Measurements from ENCODE around the gene TMEM132D.

Gene TMEM132D

GRCh38 chr12:129470196-129470595 is 433.6 kb downstream of the TMEM132D start:
- TF ChIP-seq, protein P1, sequence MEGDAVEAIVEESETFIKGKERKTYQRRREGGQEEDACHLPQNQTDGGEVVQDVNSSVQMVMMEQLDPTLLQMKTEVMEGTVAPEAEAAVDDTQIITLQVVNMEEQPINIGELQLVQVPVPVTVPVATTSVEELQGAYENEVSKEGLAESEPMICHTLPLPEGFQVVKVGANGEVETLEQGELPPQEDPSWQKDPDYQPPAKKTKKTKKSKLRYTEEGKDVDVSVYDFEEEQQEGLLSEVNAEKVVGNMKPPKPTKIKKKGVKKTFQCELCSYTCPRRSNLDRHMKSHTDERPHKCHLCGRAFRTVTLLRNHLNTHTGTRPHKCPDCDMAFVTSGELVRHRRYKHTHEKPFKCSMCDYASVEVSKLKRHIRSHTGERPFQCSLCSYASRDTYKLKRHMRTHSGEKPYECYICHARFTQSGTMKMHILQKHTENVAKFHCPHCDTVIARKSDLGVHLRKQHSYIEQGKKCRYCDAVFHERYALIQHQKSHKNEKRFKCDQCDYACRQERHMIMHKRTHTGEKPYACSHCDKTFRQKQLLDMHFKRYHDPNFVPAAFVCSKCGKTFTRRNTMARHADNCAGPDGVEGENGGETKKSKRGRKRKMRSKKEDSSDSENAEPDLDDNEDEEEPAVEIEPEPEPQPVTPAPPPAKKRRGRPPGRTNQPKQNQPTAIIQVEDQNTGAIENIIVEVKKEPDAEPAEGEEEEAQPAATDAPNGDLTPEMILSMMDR (IDR thresholded peaks at IDR 0.05; ENCODE audit: insufficient read depth, low read depth, low read length, missing control alignments), result no peak
- DNase-seq (ENCODE audit: low read depth), result no peak
- H3K4me3 ChIP-seq (ENCODE audit: low read length), result no peak overlapping the region

- H3K4me3 ChIP-seq (ENCODE audit: low read length), result no peak overlapping the region
- no peak for DNase-seq (ENCODE audit: low read depth)
- TF ChIP-seq, protein P1 (IDR thresholded peaks at IDR 0.05; ENCODE audit: insufficient read depth, low read depth, low read length, missing control alignments), result no peak
These were observed 436.1 kb downstream of the TMEM132D start for GRCh38 chr12:129467726-129468125.

DNA sequence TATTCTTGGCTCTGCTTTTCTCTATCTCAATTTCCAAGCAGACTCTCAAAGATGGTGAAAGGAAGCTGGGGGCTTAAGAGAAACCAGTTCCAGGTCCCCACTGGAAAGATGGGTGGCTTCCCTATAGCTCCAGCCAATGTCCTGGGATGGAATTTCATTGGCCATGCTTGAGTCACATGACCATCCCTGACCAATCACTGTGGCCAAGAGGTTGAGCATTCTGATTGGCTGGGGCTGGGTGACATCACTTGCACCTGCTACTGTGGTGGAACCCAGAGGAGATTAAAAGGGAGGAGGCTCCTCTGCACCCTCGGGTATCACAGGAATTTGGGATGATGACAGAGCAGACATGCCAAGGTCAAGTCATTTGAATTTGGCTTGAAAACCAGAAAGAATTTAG is 436.5 kb downstream of the TMEM132D start:
- no peak overlapping the region for H3K4me3 ChIP-seq (ENCODE audit: low read length)
- DNase-seq (ENCODE audit: low read depth), result no peak
- TF ChIP-seq, protein P1 (IDR thresholded peaks at IDR 0.05; ENCODE audit: insufficient read depth, low read depth, low read length, missing control alignments), result no peak

- H3K4me3 ChIP-seq (ENCODE audit: low read length), result no peak overlapping the region
- TF ChIP-seq, protein P1 (IDR thresholded peaks at IDR 0.05; ENCODE audit: insufficient read depth, low read depth, low read length, missing control alignments), result no peak
- DNase-seq (ENCODE audit: low read depth), result no peak
These were observed 437.3 kb downstream of the TMEM132D start for GRCh38 chr12:129466499-129466898.

- H3K4me3 ChIP-seq (ENCODE audit: low read length), result no peak overlapping the region
- no peak for DNase-seq (ENCODE audit: low read depth)
- TF ChIP-seq, protein P1 (IDR thresholded peaks at IDR 0.05; ENCODE audit: insufficient read depth, low read depth, low read length, missing control alignments), result no peak
These were observed 443.9 kb downstream of the TMEM132D start for GRCh38 chr12:129459886-129460285.

GRCh38 chr12:129446696-129447095 is 457.1 kb downstream of the TMEM132D start:
- H3K4me3 ChIP-seq (ENCODE audit: low read length), result no peak overlapping the region

DNA sequence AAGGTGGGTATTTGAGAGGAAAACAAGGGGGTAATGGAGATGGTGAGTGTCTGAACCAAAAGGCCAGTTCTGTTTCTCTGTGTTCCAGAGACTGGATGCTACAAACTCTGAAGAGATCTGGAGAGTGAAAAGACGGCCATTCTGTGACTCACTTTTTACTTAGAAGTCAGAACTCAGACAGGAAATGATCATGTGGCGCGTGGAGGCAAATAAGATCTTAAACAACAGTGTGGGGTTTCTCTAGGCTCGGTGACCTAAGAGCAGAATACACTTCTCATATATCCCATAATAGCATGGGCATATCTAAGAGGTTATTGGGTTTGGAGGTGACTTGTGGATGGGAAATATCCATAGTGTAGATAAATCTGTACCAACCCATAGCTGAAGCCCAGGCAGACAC is 463.5 kb downstream of the TMEM132D start:
- TF ChIP-seq, protein P1 (IDR thresholded peaks at IDR 0.05; ENCODE audit: insufficient read depth, low read depth, low read length, missing control alignments), result no peak
- no peak overlapping the region for H3K4me3 ChIP-seq (ENCODE audit: low read length)
- DNase-seq (ENCODE audit: low read depth), result no peak

More at GRCh38 chr12:129446696-129447095, 457.1 kb downstream of the TMEM132D start:
- DNase-seq (ENCODE audit: low read depth), result no peak
- TF ChIP-seq, protein P1 (IDR thresholded peaks at IDR 0.05; ENCODE audit: insufficient read depth, low read depth, low read length, missing control alignments), result no peak

All from epithelial cell of esophagus (primary cell).